Measurements from ENCODE around the gene PIK3R4.

Gene PIK3R4

DNA sequence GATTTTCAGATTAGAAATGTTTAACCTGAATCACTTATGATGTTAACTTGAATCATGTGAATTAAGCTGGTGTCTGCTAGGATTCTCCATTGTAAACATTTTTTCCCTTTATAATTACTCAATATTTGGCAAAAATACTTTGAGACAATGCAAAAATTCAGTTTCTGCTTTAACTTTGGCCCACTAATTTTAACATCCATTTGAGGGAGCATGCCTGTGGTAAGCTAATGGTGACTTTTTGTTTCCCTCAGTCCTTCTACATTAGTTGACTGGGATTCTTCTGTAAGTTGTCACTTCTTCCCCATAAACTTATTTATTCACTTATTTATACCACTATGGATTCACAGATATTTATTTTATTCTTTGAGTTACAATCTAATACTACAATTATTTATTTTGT is 59.3 kb downstream of the PIK3R4 start:
- DNase-seq = no peak

DNA sequence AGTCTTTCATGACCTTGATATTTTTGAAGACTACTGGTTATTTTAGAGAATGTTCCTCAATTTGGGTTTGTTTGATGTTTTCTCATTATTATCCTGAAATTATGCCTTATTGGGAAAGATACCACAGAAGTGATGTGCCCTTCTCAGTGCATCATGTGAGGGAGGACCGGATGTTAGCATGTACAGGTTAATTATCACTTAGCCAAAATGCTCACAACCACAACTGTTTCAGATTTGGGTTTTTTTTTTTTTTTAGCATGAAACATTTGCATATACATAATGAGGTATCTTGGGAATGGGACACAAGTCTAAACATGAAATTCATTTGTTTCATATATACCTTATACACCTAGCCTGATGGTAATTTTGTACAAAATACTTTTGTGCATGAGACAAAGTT is 59.8 kb downstream of the PIK3R4 start:
- DNase-seq = no peak

DNA sequence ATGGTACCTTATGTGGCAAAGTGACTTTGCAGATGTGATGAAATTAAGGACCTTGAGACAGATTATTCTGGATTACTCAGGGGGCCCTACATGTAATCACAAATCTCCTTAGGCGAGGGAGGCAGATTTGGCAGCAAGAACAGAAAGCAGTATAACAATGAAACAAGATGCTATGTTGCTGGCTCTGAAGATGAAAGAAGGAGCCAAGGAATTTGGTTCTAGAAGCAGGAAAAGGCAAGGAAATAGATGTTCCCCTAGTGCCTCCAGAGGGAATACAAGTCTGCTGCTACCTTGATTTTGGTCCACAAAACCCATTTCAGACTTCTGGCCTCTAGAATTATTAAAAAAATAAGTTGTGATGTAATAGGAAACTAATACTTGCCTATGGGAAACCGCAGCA is 64.5 kb downstream of the PIK3R4 start:
- no peak for DNase-seq

DNA sequence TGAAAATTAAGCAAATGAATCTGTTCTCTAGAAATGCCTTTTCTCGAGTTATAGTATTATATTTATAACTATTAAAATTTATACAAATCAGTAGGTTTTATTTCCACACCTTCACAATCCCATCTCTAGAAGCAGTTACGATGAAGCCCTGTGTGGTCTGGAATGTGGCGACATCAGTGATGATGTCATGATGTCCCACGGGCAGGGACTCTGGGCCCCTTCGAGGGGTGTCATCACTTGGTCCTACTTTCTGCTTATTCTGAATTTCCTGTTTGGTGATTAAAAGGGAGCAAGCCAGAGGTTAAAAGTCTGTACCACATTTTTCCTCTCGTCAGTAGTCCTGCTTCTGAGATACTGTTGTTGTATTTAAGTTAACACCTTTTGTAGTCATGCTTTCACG is 67.4 kb downstream of the PIK3R4 start:
- no peak for DNase-seq

DNA sequence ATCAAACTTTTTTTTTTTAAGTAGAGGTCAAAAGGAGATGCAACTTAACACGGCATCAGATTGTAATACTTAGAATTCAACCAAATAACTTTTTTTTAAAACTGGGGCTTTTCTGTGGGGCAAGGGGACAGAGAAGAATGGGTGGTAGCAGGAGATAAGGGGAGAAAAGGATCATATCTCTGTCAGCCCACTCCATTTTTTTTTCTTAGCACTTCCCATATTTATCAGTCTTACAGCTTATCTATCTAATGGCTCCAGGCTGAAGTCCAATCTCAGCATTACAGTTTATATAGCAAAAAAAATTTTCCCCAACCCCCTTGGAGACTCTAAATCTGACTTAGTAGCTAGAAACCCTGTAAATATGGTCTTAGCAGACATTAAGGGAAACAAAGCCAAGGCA is 69.3 kb downstream of the PIK3R4 start:
- no peak for DNase-seq

DNA sequence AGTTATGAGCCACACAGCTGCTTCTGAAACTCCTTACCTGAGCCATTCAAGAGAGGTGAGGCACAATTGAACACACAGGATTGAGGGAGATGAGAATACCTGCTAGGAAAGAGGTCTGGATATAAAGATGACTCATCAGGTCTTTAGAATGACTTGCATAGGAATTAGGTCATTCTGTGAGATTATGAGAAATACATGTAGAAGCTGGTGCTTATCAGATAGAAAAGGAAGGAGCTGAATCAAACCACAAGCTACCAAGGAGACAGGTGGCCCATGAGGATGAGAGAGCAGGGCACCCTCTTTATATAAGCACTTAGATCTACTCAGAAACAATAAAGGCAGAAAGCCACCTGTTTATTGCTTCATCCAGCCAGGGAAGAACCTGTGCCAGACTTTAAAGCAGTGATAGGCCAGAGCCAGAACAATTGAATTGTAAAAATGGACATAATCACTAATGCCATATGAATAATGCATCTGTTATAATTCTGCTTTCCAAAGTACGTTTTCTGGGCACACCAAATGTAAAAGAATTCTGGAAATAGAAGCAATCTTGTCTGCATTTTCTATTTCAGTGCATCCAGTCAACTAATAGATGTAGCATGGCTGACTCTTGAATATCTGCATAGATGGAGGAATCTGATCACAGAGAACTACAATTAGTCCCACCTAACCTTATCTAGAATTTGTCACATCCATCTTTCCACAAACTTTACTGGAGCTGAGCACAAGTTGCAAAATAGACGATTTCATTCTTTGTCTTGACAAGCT is 74.9 kb downstream of the PIK3R4 start:
- DNase-seq = no peak

DNA sequence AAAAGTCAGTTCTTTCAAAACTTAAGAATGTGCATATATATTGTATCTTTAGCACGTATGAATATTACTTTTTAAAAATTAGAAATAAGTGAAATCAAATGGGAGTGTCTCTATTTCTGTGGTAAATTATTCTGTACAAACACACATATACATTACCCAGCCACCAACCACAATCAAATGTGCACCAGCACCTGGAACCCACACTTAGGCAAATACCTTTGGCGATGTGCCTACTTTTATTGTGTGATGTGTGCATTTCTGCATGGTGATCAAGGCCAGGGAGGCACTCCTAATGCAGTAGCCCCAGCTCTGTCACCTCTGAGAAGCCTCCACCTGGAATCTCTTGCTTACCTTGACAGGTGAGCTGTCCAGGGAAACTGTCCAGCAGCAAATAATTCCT is 76.9 kb downstream of the PIK3R4 start:
- DNase-seq = no peak

DNA sequence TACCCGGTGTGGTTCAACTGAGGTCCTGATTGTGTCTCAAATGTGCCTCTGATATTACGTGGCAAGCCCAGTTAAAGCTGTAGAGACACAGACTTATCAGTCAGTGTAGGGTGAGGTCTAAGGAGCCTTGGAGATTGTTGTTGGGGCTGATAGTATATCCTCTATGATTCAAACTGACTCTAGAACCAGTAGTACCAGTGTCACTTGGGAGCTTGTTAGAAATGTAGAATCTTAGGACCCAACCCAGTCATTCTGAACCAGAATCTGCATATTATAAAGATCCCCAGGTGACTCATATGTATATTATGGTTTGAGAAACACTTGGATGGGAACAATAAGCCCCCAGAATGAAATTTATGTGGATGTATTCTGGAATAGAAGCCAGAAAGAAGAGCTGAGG is 83.5 kb downstream of the PIK3R4 start:
- DNase-seq = no peak

DNA sequence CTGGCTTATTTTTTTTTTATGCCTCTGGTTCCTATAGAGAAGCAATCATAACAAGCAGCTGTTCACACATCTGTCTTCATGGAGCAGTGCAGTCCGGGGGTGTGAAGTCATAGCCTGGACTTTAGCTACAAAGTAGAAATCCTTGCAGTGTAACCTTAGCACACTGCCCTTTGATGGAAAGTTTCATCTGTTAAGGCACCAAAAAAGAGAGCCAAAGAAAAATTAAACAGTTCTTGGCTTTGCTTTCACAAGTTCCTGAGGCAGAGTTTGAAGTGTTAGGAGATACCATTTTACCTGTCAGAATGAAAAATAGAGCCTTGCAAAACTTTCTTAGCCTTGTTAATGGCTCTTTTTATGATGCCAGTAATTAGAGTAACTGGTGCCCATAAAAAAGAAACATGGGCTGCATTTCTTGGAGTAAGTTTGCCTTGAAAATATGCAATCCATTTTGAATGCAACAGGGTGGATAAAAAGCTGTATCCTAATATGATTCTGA is 84.1 kb downstream of the PIK3R4 start:
- no peak for DNase-seq

DNA sequence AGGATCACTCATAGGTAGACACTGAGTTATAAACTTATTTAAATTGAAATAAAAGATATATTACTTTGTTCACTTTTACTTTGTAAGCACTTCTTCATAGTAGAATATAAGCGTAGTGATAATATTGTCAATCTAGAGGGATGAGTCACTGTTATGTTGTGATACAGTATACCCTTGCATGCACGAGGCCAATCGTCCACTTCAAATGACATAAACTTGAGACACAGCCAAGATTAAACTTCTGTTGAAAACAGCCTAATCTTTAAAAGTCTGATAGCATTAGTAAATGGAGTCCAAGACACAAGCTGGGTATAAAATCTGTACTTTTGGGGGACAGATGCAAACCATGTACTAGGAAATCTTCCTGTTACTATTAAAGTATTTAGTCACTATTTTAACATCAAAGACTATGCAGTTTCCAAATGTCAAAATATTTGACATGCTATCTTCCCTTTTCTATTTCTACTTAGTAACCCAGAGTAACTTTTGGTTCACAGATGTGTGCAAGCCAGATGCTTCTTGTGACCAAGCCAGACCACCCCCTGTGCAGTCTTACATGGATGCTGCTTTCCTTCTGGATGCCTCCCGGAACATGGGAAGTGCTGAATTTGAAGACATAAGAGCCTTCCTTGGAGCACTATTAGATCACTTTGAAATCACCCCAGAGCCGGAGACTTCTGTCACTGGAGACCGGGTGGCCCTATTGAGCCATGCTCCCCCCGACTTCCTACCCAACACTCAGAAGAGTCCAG is 85.3 kb downstream of the PIK3R4 start:
- DNase-seq = no peak

DNA sequence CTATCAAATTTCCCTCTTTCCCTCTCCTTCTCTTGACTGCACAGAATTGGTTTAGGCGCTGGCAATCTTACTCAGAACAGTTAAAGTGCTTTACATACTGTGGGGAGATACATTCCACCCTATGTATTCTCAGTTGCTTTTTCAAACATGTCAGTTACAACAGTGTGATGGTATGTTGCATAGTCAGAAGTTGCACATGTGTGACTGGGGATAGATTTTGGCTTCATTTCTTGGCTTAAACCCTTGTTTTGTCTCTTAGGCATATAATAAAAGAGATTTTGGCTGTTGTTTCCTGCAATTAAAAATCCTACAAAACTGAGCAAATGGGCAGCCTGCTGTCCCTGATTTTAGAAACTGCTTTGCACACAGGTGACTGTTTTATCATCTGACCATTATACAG is 86.7 kb downstream of the PIK3R4 start:
- no peak for DNase-seq

DNA sequence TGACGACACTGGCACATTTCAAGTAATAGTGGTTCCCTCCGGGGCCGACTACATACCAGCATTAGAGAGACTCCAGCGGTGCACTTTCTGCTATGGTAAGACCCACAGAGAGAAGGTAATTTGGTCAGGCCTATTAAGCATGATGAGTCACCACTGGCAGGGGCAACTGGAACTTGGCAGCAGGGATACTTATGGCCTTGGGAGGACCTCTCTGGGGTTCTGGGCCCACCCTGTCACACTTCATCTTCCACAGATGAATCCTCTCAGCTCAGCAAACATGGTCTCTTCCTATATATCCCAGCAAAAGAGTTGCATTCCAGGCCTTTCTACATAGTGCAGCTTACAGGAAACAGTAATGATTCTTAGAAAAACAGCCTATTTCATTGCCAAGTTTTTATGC is 88.0 kb downstream of the PIK3R4 start:
- DNase-seq = no peak

DNA sequence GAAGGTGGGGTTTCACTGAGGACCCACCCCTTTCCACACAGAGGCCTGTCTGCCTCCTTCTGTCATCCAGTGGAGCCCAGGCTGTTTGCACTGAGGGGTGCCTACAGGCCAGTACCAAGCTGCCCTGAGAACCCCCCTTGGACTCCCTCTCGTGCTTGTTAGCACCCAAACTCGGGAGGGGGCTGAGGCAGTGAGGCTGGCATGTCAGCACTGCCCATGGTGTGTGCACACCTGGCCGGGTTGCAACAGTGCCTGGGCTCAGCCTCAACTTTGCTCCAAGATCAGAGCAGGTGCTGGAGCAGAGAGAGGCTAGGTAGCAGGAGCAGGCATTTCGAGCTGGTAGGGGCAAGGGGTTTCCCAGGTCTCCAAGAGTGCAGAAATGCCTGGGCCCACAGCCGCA is 90.0 kb downstream of the PIK3R4 start:
- no peak for DNase-seq

DNA sequence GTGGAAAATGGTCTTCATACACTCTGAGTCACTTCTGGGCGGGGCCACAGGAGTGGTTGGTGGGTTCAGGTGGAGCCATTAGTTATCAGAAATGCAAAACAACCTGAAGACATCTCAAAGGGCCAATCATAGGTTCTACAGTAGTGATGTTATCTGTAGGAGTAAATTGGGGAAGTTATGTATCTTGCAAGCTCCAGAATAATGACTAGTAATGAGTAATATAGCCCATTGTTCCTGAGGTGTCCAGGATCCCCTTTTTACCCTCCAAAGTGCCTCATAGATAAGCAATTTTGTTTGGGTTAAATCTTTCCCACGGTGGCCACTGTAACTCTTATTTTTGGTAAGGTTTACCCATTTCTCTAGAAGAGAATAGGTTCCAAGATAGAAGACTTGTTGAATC is 91.7 kb downstream of the PIK3R4 start:
- DNase-seq = no peak

DNA sequence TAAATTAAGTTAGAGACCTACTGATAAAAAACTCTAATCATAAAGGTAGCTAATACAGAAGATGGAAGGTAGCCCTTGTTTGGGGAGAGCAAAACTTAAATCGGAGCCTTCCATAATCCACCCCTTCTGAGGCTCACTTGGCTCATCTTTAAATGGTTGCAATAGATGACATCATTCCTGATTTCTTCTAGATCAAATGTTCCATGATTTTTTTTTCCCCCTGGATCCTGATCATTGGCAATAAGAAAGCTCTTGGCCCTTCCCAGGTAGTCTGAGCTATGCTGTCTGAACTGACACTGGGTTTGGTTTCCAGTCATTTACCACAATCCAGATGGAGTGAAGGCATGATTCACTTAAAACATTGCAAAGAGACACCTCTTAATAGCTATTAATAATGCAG is 92.5 kb downstream of the PIK3R4 start:
- DNase-seq = no peak

DNA sequence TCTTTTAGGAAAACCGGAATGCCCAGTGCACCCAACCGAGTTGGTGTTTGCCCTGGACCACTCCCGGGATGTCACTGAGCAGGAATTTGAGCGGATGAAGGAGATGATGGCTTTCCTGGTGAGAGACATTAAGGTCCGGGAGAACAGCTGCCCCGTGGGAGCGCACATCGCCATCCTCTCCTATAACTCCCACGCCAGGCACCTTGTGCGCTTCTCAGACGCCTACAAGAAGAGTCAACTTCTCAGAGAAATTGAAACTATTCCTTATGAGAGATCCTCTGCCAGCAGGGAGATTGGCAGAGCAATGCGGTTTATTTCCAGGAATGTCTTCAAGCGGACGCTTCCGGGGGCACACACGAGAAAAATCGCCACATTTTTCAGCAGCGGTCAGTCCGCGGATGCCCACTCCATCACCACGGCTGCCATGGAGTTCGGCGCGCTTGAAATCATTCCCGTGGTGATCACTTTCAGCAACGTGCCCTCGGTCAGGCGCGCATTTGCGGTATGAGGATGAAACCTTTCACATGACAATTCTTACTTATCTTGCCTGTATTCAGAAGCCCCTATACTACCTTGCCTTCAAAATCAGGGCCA is 97.5 kb downstream of the PIK3R4 start:
- no peak for DNase-seq

DNA sequence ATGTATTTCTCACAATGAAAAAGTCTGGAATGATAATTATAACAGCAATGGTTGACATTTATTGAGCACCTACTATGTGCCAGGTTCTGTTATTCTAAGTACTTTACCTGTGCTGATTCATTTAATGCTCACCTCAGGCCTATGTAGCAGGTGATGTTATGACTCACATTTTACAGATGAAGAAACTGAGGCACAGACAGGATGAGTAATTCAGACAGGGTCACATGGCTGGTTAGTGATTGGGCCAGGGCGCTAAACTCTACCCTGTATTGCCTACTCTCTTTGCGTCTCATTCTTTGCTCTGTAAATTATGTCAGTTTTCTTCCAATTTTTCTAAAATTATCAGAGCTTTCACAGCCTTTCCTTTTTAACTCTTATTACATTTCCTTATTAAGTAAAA is 98.3 kb downstream of the PIK3R4 start:
- DNase-seq = no peak

DNA sequence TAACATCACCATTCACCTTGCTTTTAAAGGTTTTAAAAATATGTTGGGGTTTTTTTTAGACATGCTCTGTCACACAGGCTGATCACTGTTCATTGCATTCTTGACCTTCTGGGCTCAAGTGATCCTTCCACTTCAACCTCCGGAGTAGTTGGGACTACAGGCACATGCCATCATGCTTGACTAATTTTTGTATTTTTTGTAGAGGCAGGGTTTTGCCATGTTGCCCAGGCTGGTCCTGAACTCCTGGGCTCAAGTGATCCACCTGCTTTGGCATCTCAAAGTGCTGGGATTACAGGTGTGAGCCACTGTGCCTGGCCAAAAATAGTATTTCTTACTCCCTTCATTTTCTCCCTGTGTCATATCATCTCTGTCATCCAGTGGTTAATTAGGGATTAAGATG is 101.4 kb downstream of the PIK3R4 start:
- no peak for DNase-seq

DNA sequence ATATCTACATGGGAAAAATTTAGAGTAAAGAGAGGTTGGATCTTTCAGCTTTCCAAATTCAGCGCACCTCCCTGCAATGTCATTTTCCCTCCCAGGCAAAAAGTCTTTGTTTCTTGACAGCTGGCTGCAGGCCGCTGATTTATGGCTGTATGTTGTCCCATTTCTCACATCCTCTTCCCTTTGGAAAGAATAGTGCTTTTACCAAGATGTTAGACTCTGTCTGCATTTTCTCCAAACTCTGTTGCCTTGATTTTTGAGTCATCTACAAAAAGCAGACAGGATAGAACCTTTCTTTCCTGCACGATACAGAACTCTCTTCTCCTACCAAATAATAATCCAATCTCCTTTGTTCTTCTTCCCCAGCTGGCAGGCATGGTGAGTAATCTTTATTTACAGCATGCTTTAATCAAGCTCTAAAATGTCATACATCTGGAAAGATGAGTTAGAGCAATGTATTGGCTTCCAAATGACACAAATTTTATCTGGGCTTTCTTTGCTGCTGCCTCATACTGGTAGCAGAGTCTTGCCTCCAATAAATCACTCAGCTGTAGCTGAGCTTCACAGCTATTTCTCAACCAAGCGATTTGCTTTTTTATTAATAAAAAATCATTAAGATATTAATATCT is 101.9 kb downstream of the PIK3R4 start:
- DNase-seq = no peak

DNA sequence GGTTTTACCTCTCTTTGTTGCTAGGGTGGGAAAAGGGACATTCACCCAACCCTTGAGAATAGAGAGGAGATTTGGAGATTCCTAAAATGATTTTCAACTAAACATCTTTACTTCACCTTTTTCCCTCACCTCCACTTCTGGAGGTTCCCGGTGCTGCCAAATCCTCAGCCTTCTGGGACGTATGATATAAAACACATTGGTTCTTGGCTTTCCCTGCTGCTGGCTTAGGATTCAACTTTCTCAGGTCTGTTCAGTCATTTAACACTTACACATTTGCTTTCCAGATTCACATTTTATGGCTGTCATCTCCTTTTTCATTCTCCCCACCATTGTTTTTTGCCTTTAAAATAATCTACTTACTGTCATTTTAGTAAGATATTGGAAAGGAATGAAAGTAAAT is 106.6 kb downstream of the PIK3R4 start:
- no peak for DNase-seq

DNA sequence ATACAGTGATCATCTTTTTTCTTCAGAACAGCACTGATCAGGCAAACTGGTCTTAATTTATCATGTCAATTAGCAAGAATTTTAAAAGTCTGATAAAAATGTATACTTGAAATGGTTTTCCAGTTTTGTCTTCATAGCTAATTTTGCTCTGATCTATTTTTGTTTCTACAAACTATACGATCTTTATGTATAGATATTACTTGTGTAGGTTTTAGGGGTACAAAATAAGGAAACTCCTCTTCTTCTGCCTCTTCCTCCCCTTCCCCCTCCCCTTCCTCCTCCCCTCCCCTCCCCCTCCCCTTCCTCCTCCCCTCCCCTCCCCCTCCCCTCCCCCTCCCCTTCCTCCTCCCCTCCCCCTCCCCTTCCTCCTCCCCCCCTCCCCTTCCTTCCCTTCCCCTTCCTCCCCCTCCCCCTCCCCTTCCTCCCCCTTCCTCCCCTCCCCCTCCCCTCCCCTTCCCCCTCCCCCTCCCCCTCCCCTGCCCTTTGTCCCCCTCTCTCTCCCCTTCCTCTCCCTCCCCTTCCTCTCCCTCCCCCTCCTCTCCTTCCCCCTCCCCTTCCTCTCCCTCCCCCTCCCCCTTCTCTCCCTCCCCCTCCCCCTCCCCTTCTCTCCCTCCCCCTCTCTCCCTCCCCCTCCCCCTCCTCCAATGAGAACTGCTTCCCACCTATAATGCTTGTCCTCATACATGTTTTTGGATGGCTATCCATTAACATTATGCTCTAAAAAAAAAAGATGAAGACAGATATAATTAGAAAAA is 110.0 kb downstream of the PIK3R4 start:
- no peak for DNase-seq

DNA sequence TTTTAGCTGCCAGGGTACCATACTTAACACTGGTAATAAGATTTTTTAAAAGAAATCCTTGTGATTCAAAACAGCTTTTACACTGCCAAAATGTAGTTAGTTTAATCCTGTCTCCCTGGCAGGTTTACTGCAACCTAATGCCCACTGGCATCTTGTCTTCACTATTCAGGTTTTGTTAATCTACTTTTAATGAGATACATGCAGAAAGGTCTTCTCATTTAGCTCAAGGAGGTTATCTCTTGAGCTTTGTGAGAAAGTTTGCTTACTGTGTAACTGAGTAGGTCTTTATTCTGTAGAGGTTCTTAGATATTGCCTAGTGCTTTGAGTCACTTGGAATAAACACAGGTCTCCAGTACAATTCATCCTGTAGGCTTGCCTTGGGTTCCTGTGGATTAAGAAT is 110.7 kb downstream of the PIK3R4 start:
- no peak for DNase-seq

DNA sequence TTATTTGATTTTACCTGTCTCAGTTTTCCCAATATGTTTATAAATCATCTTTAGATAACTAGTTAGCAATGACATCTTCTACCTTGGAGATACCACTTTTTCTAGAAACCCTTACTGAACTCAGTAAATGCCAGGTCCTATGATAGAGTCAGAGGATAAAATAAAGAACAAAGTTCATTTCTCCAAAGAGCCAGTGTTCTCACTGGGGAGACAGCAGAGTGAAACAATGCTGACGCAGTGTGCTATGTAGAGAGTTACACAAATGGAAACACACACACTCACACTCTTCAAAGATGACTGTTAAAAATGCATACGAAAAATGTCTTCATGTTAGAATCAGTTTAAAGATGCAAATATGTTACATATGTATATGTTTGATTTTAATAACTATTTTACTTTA is 111.3 kb downstream of the PIK3R4 start:
- DNase-seq = no peak
